ENCODE results near the gene ARFRP1. TPM values are rescaled to one million over a fixed set of nuclear protein-coding genes. Genes with fewer than 3 reads are reported as not detected.

Gene ARFRP1
- polyA plus RNA-seq, 3 donors = 18.2 to 31.1 (median 20.7) TPM

- H3K4me1 ChIP-seq (ENCODE audit: control insufficient read depth in 1 of 2, insufficient read depth in 2 of 2, low read length in 2 of 2) = peaks cover 20 to 22% of the 10 kb centered on the region in 2 donors
- H3K36me3 ChIP-seq (replicated peaks in 1 of 2; ENCODE audit: control insufficient read depth in 1 of 2, insufficient read depth in 2 of 2, low read length in 2 of 2) = peaks cover 31 to 43% of the 10 kb centered on the region in 2 donors
- H3K79me2 ChIP-seq (ENCODE audit: insufficient read depth, low read length) = peaks cover 9% of the 10 kb centered on the region
- no peaks in the 10 kb centered on the region for H3K9me3 ChIP-seq (replicated peaks in 1 of 2; ENCODE audit: control insufficient read depth in 1 of 2, insufficient read depth in 1 of 2, low read length in 2 of 2)
- intact Hi-C loops (cut with micrococcal nuclease) = loop anchor here (2.0 to 5.0 kb wide), 3 partner anchors 48 to 83 kb away; partner anchors contain the start of genes ZGPAT (in 2 of the 2) and ARFRP1 (in 1 of the 2)
- Mint-ChIP-seq H3K4me3 (peak overlapping the region; percentile 95 to 96), H3K4me1 (peaks cover 28% of the 10 kb centered on the region), H3K27ac (peak overlapping the region; percentile 15 to 98 (median 90)), H3K27me3 (ENCODE audit: low read depth in 3 of 3) (peaks cover 3% of the 10 kb centered on the region in 3 donors), H3K9me3 (peaks cover 0 to 1% (median 0%) of the 10 kb centered on the region in 7 donors), H3K36me3 (peaks cover 33 to 42% of the 10 kb centered on the region in 2 donors)
- H2AFZ ChIP-seq (ENCODE audit: insufficient read depth, low read depth, low read length, poor library complexity, severe bottlenecking) = peak overlapping the region; percentile 94
- H3K9ac ChIP-seq (ENCODE audit: insufficient read depth, low read length, poor library complexity, severe bottlenecking) = peak overlapping the region; percentile 77
- no peaks in the 10 kb centered on the region for H4K20me1 ChIP-seq (ENCODE audit: insufficient read depth, low read length)
- TF ChIP-seq CTCF (IDR thresholded peaks at IDR 0.05) = no peak
- no peak for DNase-seq
- H3K4me2 ChIP-seq (replicated peaks; ENCODE audit: extremely low read depth, low read length, poor library complexity, severe bottlenecking) = peak overlapping the region; percentile 87
- H3K27me3 ChIP-seq (ENCODE audit: control insufficient read depth in 2 of 2, insufficient read depth in 2 of 2, low read length in 2 of 2) = peaks cover 0 to 5% of the 10 kb centered on the region in 2 donors
- peak overlapping the region; percentile 55 to 81 for H3K27ac ChIP-seq (ENCODE audit: low read depth in 1 of 2, low read length in 2 of 2)
- peak overlapping the region in 2 of 3 experiments; percentile 93 to 96 for H3K4me3 ChIP-seq (replicated peaks in 1 of 3; ENCODE audit: low read depth in 2 of 3, low read length in 3 of 3)
- 70% methylated on average over 6 of the region's 13 CpGs for WGBS (ENCODE audit: insufficient coverage)
Measured at GRCh38 chr20:63659370-63659769, 48.4 kb downstream of the ARFRP1 start.

GRCh38 chr20:63658749-63659187 is 49.0 kb downstream of the ARFRP1 start:
- Histone ChIP-seq H3K4me2 (replicated peaks; ENCODE audit: extremely low read depth, low read length, poor library complexity, severe bottlenecking) (peak overlapping the region; percentile 87), H3K79me2 (ENCODE audit: insufficient read depth, low read length) (peaks cover 9% of the 10 kb centered on the region), H3K4me3 (replicated peaks in 1 of 3; ENCODE audit: low read depth in 2 of 3, low read length in 3 of 3) (peak overlapping the region; percentile 70 to 96 (median 93)), H3K4me1 (ENCODE audit: control insufficient read depth in 1 of 2, insufficient read depth in 2 of 2, low read length in 2 of 2) (peaks cover 24 to 26% of the 10 kb centered on the region in 2 donors), H3K9me3 (replicated peaks in 1 of 2; ENCODE audit: control insufficient read depth in 1 of 2, insufficient read depth in 1 of 2, low read length in 2 of 2) (no peaks in the 10 kb centered on the region), H3K9ac (ENCODE audit: insufficient read depth, low read length, poor library complexity, severe bottlenecking) (peak overlapping the region; percentile 77), H4K20me1 (ENCODE audit: insufficient read depth, low read length) (no peaks in the 10 kb centered on the region), H2AFZ (ENCODE audit: insufficient read depth, low read depth, low read length, poor library complexity, severe bottlenecking) (peak overlapping the region; percentile 94), H3K27me3 (ENCODE audit: control insufficient read depth in 2 of 2, insufficient read depth in 2 of 2, low read length in 2 of 2) (peaks cover 0 to 10% of the 10 kb centered on the region in 2 donors), H3K36me3 (replicated peaks in 1 of 2; ENCODE audit: control insufficient read depth in 1 of 2, insufficient read depth in 2 of 2, low read length in 2 of 2) (peaks cover 25 to 37% of the 10 kb centered on the region in 2 donors), H3K27ac (ENCODE audit: low read depth in 1 of 2, low read length in 2 of 2) (peak overlapping the region; percentile 55 to 81)
- H3K4me3 Mint-ChIP-seq = peak overlapping the region; percentile 95 to 96
- peaks cover 32% of the 10 kb centered on the region for H3K4me1 Mint-ChIP-seq
- peaks cover 30 to 37% of the 10 kb centered on the region in 2 donors for H3K36me3 Mint-ChIP-seq
- H3K27ac Mint-ChIP-seq = peak overlapping the region; percentile 90 to 98 (median 95)
- 2% methylated on average over 24 of the region's 25 CpGs for WGBS (ENCODE audit: insufficient coverage)
- peak in 1 of 3 donors; percentile 20 for DNase-seq
- no peak for TF ChIP-seq CTCF (IDR thresholded peaks at IDR 0.05)
- peaks cover 0 to 1% (median 0%) of the 10 kb centered on the region in 7 donors for H3K9me3 Mint-ChIP-seq
- H3K27me3 Mint-ChIP-seq (ENCODE audit: low read depth in 3 of 3) = peaks cover 5 to 9% (median 9%) of the 10 kb centered on the region in 3 donors
- intact Hi-C loops (cut with micrococcal nuclease) = loop anchor here (2.0 to 5.0 kb wide), 3 partner anchors 49 to 84 kb away; partner anchors contain the start of genes ZGPAT (in 2 of the 2) and ARFRP1 (in 1 of the 2)

Data from CD14-positive monocyte (primary cell).